AG10803 (cell line): ENCODE measurements around the gene PPP1R3C.

Source experiments
- DNase-seq: peaks from one replicate; pipeline ENCODE4 v3.0.0; 2010; ENCODE audit warnings: low read depth
- H3K4me3 ChIP-seq: 2 replicates; pipeline ENCODE4 v1.5.1; 2011; ENCODE audit warnings: mild to moderate bottlenecking, low read length, control low read depth
- TF ChIP-seq, protein P1 (sequence below): conservative IDR thresholded peaks from 2 replicates; pipeline ENCODE4 v1.5.1; 2011; ENCODE audit warnings: mild to moderate bottlenecking, low read length, control low read depth, inconsistent platforms

PPP1R3C gene

DNA sequence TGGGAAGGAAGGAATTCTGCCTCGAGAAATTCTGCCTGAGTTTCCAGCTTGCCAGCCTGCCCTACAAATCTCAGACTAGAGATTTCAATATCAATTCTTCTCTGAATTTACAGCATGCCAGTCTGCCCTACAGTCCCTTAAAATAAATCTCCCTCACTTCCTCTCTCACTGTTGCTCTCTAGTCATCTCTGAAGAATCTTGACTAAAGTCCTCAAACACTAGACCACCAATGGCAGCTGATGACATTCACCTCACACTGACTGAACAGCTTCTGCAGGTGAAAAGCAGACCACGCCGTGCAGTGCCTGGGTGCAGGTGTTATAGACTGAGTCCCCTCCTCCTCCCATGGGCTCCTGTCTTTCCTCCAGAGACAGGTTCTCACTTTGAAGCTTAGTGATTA, 30.4 kb downstream of the PPP1R3C start:
- DNase-seq: no peak
- TF ChIP-seq, protein P1, sequence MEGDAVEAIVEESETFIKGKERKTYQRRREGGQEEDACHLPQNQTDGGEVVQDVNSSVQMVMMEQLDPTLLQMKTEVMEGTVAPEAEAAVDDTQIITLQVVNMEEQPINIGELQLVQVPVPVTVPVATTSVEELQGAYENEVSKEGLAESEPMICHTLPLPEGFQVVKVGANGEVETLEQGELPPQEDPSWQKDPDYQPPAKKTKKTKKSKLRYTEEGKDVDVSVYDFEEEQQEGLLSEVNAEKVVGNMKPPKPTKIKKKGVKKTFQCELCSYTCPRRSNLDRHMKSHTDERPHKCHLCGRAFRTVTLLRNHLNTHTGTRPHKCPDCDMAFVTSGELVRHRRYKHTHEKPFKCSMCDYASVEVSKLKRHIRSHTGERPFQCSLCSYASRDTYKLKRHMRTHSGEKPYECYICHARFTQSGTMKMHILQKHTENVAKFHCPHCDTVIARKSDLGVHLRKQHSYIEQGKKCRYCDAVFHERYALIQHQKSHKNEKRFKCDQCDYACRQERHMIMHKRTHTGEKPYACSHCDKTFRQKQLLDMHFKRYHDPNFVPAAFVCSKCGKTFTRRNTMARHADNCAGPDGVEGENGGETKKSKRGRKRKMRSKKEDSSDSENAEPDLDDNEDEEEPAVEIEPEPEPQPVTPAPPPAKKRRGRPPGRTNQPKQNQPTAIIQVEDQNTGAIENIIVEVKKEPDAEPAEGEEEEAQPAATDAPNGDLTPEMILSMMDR: no peak
- H3K4me3 ChIP-seq: no peak overlapping the region

DNA sequence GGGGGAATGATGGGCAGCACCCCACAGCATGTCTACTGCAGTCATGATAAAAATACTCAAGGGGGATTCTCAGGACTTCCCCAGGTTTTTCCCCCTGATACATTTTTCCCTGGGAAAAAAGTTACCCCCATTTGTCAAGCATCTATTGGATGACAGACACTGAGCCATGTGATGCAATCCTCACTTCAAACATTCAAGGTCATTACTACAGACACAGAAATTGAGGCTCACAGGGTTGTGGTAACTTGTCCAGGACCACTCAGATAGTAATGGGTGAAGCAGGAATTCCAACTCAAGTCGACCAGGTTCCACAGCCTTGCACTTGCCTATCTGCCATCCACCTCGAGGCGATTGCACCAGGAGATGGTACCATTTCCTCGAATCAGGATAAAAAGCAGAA, 31.7 kb downstream of the PPP1R3C start:
- no peak overlapping the region for H3K4me3 ChIP-seq
- TF ChIP-seq, protein P1: no peak
- DNase-seq: no peak

DNA sequence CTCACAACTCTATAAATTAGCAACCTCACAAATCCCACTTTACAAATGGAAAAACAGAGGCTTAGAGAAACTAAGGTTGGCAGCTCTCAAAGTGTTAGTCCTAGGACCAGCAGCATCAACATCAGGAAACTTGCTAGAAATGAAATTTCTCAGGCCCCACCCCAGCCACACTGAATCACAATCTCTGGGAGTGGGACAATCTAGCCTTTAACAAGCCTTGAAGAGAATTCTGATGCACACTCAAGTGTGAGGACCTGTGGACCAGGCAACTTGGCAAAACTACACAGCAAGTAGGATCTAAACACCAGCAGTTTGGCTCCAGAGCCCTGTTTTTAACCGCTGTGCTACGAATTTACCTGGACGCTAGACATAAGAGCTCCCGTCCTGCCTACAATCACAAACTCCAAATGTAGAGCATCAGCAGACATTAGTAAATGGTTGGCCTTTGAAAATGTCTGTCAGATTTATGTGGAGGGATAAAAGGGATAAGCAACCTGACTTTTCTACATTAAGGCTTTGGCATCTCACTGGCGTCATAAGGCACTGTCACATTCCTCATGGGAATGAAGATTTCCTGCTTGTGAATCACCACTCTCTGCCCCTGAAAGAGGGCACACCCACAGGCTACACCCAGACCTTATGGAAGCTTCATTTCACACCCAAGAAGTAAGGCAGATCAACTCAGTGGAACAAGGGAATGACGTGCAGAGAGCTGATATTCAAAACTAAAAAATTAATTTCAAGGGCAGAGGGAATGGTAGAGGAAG, 34.5 kb downstream of the PPP1R3C start:
- no peak overlapping the region for H3K4me3 ChIP-seq
- DNase-seq: peak; percentile 88
- TF ChIP-seq, protein P1: no peak

DNA sequence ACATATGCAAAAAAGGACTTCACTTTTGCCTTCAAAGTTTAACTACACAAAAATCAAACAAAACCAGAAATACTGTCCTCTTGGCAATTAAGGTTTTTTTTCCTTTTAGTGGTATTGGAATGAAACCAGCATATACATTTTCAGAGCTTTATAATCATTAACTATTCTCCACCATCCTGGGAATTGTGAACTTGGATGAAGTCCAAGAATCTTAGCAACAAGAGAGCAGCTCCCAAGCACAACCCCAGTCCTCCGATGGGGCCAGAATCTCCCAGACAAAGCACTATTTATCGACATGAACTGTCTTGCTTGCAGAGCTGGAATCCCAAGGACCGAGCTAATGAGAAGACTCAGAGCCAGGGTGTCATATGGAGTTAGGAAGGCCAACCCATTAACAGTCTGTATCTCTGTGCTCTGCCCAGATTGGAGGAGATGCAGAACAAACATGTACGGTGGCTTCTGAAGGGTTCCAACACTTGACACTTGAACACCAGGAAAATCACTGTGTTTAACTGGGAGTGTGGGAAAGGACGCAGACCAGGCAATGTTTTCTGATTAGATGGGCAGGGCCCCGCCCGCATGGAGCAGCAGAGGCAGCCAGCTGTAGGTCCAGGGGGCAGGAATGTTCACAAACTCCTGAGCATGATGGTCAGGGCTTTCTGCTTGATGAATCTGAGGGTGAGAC, 35.5 kb downstream of the PPP1R3C start:
- no peak overlapping the region for H3K4me3 ChIP-seq
- TF ChIP-seq, protein P1: no peak
- DNase-seq: no peak

DNA sequence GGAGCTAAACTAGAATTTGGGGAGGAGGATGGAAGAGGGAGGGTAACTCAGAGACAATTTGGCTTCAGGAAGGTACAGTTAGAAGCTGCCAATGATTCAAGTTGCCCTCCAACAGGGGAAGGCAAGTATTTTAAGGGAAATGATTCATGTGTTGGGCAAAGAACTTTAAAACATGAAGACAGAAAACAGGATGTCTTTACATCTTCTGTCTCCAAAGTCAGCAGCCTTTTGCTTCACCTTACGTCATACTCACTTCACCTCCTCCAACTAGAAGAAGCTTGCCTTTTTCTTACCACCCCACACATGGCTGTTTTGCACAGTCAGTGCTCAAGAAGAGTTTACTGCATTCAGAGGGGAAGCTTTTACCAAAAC, 36.1 kb downstream of the PPP1R3C start:
- TF ChIP-seq, protein P1: no peak
- DNase-seq: peak; percentile 81

DNA sequence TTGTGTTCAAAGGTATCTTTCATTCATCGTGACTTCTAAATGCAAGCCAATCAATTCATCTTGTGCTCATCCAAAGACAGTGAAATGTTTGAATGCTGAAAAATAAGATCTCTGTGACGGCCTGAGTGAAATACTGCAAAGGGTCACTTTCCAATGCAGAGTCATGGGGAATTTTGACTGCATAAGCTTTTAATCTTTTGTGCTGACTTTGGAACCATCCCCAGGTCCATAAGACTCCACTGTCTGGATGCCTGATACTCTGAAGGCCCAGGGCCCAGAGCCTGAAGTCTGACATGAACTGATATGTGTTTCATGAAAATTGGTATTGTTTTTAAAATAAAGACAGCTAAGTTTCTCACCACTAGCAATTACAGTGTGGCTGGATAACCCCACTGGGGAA, 39.0 kb downstream of the PPP1R3C start:
- no peak for DNase-seq
- H3K4me3 ChIP-seq: no peak overlapping the region
- TF ChIP-seq, protein P1: no peak

More for the DNA sequence above, 36.1 kb downstream of the PPP1R3C start:
- H3K4me3 ChIP-seq: no peak overlapping the region

DNA sequence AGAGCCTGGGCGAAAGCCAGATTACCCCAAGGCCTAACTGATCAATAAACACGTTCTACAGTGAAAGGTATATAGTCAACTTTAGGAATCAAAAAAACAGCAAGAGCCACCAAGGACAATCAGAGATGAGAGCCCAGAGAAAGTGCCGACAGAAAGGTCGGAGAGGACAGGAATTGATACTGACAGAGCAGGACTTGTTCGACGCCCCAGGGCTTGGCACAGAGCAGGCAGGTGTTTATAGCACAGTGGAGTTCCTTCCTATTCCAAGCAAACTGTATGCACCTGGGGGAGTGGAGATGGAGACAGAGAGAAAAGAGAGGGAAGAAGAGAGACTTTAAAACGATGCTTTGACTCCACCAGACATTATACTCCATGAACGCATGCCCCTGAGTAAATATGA, 39.5 kb downstream of the PPP1R3C start:
- DNase-seq: no peak
- no peak overlapping the region for H3K4me3 ChIP-seq
- TF ChIP-seq, protein P1: no peak
